A549 (cell line): ENCODE results near the gene PI16. TPM values are rescaled to one million over a fixed set of nuclear protein-coding genes. Genes with fewer than 3 reads are reported as not detected.

Experiments
- ATAC-seq, 2 experiments: fragments of 200-7000 bp in 1 of 2; fragments of >200 bp in 1 of 2; cut with Nextera tagmentation in 1 of 2; cut with Tn5 transposase in 1 of 2; 3 replicates each; pipeline versions ENCODE4 v1.8.0 to v1.9.1; 2018 to 2020; ENCODE audit warnings: mild to moderate bottlenecking in 1 of 2, moderate library complexity in 1 of 2
- CTCF ChIA-PET: fragments of 300-600 bp; sonication (Branson Sonifier 250); formaldehyde crosslinking; extraction: SDS; loops from one replicate; lab custom pipeline; 2021; ENCODE audit warnings: antibody characterized with exemption, inconsistent platforms; lab: Yijun Ruan, JAX
- POLR2A ChIA-PET: fragments of 350-600 bp; formaldehyde crosslinking; extraction: SDS; loops from one replicate; lab custom pipeline; 2021; ENCODE audit warnings: antibody characterized with exemption, inconsistent platforms; lab: Yijun Ruan, JAX
- DNase-seq, 2 experiments: peaks; one replicate each; pipeline versions ENCODE4 v3.0.0 to v3.0.0-alpha.2; 2011 to 2016; ENCODE audit warnings: low read depth in 1 of 2, low spot score in 1 of 2
- FAIRE-seq: peaks from 2 replicates; lab custom pipeline; 2011; peaks lifted over from hg19 to GRCh38; lab: Jason Lieb, UNC
- H3K27ac ChIP-seq, 2 experiments: fragments of >200 bp; sonication (Bioruptor Twin); formaldehyde crosslinking; 3 replicates each; pipeline ENCODE4 v1.5.1; 2016 to 2017
- H3K4me1 ChIP-seq: fragments of >200 bp; sonication (Bioruptor Twin); formaldehyde crosslinking; 3 replicates; pipeline ENCODE4 v1.6.1; 2016
- H3K4me2 ChIP-seq: fragments of >200 bp; sonication (Bioruptor Twin); formaldehyde crosslinking; 3 replicates; pipeline ENCODE4 v1.6.1; 2016
- H3K4me3 ChIP-seq: fragments of >200 bp; sonication (Bioruptor Twin); formaldehyde crosslinking; 3 replicates; pipeline ENCODE4 v1.5.1; 2016
- H3K9me3 ChIP-seq: fragments of >200 bp; sonication (Bioruptor Twin); formaldehyde crosslinking; 3 replicates; pipeline ENCODE4 v1.6.1; 2016
- CBX2 ChIP-seq: fragments of 200-600 bp; sonication (generic); IDR thresholded peaks from 2 replicates; pipeline ENCODE4 v1.6.1; 2016; ENCODE audit warnings: low read depth, mild to moderate bottlenecking, borderline replicate concordance
- CBX8 ChIP-seq: fragments of 200-600 bp; sonication (generic); IDR thresholded peaks from 2 replicates; pipeline ENCODE4 v1.6.1; 2016
- CHD4 ChIP-seq: fragments of 200-600 bp; sonication (generic); IDR thresholded peaks from 2 replicates; pipeline ENCODE4 v1.6.1; 2016; ENCODE audit warnings: antibody characterized with exemption, mild to moderate bottlenecking, borderline replicate concordance
- EHMT2 ChIP-seq: fragments of 200-600 bp; sonication (generic); IDR thresholded peaks from 2 replicates; pipeline ENCODE4 v1.6.1; 2016; ENCODE audit warnings: antibody characterized with exemption, low read depth, mild to moderate bottlenecking, moderate library complexity
- ESRRA ChIP-seq: fragments of 150-350 bp; IDR thresholded peaks from 2 replicates; pipeline ENCODE4 v1.6.1; 2014; ENCODE audit warnings: mild to moderate bottlenecking, low read length, borderline replicate concordance
- FOSB ChIP-seq: fragments of 250-450 bp; sonication (Bioruptor Pico); IDR thresholded peaks from 2 replicates; pipeline ENCODE4 v1.5.0; 2020; ENCODE audit warnings: mild to moderate bottlenecking, moderate library complexity
- FOSL2 ChIP-seq, 2 experiments: fragments of 450-650 bp in 1 of 2; fragments of >200 bp in 1 of 2; sonication (Bioruptor Twin) in 1 of 2; formaldehyde crosslinking; IDR thresholded peaks; 2 replicates each; pipeline versions ENCODE4 v1.5.0 to v1.6.1; 2016 to 2020; ENCODE audit warnings: mild to moderate bottlenecking in 1 of 2, moderate library complexity in 1 of 2
- HDAC2 ChIP-seq: fragments of 200-600 bp; sonication (generic); IDR thresholded peaks from 2 replicates; pipeline ENCODE4 v1.6.1; 2016
- HES2 ChIP-seq: fragments of >200 bp; sonication (Bioruptor Twin); formaldehyde crosslinking; IDR thresholded peaks from 2 replicates; pipeline ENCODE4 v1.6.1; 2016
- HOXA7 ChIP-seq: fragments of 250-450 bp; sonication (Bioruptor Pico); IDR thresholded peaks from 2 replicates; pipeline ENCODE4 v1.5.0; 2020; ENCODE audit warnings: mild to moderate bottlenecking, moderate library complexity
- JUNB ChIP-seq: fragments of >200 bp; sonication (Bioruptor Twin); formaldehyde crosslinking; IDR thresholded peaks from 2 replicates; pipeline ENCODE4 v1.6.1; 2016
- KDM5A ChIP-seq: fragments of 200-600 bp; sonication (generic); IDR thresholded peaks from 2 replicates; pipeline ENCODE4 v1.6.1; 2016; ENCODE audit warnings: antibody characterized with exemption, mild to moderate bottlenecking
- MAFK ChIP-seq: fragments of 450-650 bp; IDR thresholded peaks from 2 replicates; pipeline ENCODE4 v1.6.1; 2014; ENCODE audit not compliant: partially characterized antibody
- MAZ ChIP-seq: fragments of 150-350 bp; IDR thresholded peaks from 2 replicates; pipeline ENCODE4 v1.6.1; 2014; ENCODE audit warnings: antibody characterized with exemption, low read depth, low read length, borderline replicate concordance
- NPAS2 ChIP-seq: fragments of 250-450 bp; sonication (Bioruptor Pico); IDR thresholded peaks from 2 replicates; pipeline ENCODE4 v1.8.0; 2022; ENCODE audit warnings: mild to moderate bottlenecking, moderate library complexity, borderline replicate concordance
- PHF8 ChIP-seq: fragments of 200-600 bp; sonication (generic); IDR thresholded peaks from 2 replicates; pipeline ENCODE4 v1.6.1; 2016; ENCODE audit warnings: low read depth, mild to moderate bottlenecking, antibody characterized with exemption, moderate library complexity, borderline replicate concordance
- RAD21 ChIP-seq, 2 experiments: fragments of >200 bp in 1 of 2; sonication (Bioruptor Twin) in 1 of 2; formaldehyde crosslinking in 1 of 2; IDR thresholded peaks in 1 of 2; conservative IDR thresholded peaks in 1 of 2; 2 replicates in 1 of 2; 3 replicates in 1 of 2; pipeline ENCODE4 v1.6.1; 2012 to 2018; ENCODE audit warnings: inconsistent platforms in 1 of 2
- RCOR1 ChIP-seq: fragments of 150-350 bp; IDR thresholded peaks from 2 replicates; pipeline ENCODE4 v1.6.1; 2014; ENCODE audit warnings: antibody characterized with exemption, low read length, low read depth
- RFX5 ChIP-seq: fragments of 450-650 bp; IDR thresholded peaks from 2 replicates; pipeline ENCODE4 v1.7.1; 2014; ENCODE audit warnings: antibody characterized with exemption, mild to moderate bottlenecking, moderate library complexity
- RNF2 ChIP-seq: fragments of 200-600 bp; sonication (generic); IDR thresholded peaks from 2 replicates; pipeline ENCODE4 v1.6.1; 2016; ENCODE audit warnings: low read depth, mild to moderate bottlenecking, antibody characterized with exemption, moderate library complexity, borderline replicate concordance
- SMC3 ChIP-seq: fragments of >200 bp; sonication (Bioruptor Twin); formaldehyde crosslinking; IDR thresholded peaks from 3 replicates; pipeline ENCODE4 v1.6.1; 2018; ENCODE audit warnings: inconsistent platforms
- ZC3H11A ChIP-seq: fragments of 450-650 bp; IDR thresholded peaks from 2 replicates; pipeline ENCODE4 v1.6.1; 2014; ENCODE audit warnings: antibody characterized with exemption, mild to moderate bottlenecking
- ZSCAN20 ChIP-seq: fragments of 250-450 bp; sonication (Bioruptor Pico); IDR thresholded peaks from 2 replicates; pipeline ENCODE4 v1.8.0; 2022; ENCODE audit warnings: mild to moderate bottlenecking, moderate library complexity
- WGBS: methylation state at CpG from one replicate; pipeline ENCODE4 v1.1.6; 2017; ENCODE audit errors: missing lambda C conversion rate; 5-methylcytosine and 5-hydroxymethylcytosine counted together
- polyA plus RNA-seq, 4 experiments: library from polyadenylated mRNA; depleted of rRNA in 3 of 4; stranded (reverse); fragments of >200 nt; fragmentation: RNase III in 1 of 4; extraction: RNeasy Plus Mini Kit Qiagen cat#74134 plus additional on column Dnase treatment in 1 of 4; gene quantifications; 2 replicates in 3 of 4; 3 replicates in 1 of 4; pipeline ENCODE4 v1.2.3, GENCODE V29; 2011 to 2017
- TF ChIP-seq, protein P1 (sequence below): fragments of 200-600 bp; sonication (generic); IDR thresholded peaks from 2 replicates; pipeline ENCODE4 v1.6.1; 2016; ENCODE audit warnings: antibody characterized with exemption, mild to moderate bottlenecking, moderate library complexity

The PI16 gene
- polyA plus RNA-seq, 2 of the 4 experiments (the other 2 are of a cell fraction) = not detected

DNA sequence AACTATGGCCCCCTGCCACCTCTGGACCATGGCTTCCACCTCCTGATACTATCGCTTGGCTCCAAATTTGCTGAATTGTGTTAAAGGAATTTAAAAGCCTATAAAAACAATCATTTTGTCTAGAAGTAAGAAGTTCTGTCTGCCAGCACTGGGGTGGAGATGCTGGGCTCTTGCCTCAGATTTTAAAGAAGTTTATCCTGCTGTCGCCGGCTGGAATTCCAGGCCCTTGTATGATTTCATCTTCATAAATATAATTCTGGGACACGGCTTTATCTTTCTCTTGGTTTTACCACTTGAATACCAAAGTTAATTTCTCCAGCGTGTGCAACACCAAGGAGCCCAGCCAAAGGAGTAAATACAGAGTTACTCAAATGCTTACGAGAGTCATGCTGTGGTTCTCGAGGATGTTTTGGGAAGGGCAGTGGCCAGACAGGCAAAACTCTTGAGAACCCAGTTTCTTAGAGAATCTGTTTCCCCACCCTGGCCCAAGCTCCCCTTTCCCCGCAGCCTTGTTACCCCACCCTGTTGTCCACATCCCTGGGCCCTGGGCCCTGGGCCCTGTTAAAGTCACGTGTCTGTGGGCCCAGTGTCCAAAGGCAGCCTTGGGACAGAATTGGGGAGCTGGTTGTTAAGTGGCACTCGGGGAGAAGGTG, 36.9 kb upstream of the PI16 start:
- H3K4me2 ChIP-seq = no peak overlapping the region
- CTCF ChIA-PET = interaction anchor here (1.0 kb wide), 1 partner anchor 32 kb away, joined by 4 read pairs; no protein-coding TSS in a partner anchor

DNA sequence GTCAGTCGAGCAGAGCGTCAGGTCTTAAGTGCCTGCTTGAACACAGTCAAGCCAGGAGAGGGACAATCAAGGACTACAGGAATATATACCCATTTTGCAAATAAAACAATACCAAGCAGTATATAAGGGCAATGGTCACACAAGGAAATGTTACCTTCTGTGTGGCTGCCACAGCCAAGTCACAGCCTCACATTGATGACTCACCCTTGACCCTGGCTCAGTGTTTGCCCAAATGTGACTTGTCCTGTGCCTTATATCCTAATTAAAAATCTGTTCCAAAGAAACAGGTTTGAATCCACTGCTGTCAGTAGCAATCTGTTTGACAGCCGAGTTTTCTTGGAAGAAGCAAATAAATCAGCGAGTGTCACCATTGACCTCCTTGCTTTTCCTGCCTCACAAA, 34.5 kb upstream of the PI16 start:
- no peak for FAIRE-seq
- ATAC-seq = no peak
- Histone ChIP-seq H3K9me3 (no peaks in the 10 kb centered on the region), H3K4me2 (no peak overlapping the region), H3K4me1 (peaks cover 9% of the 10 kb centered on the region; the same call in 2 of the 3 replicates), H3K4me3 (no peak overlapping the region), H3K27ac (no peak overlapping the region)
- no peak for DNase-seq
- no peak for TF ChIP-seq HES2
- TF ChIP-seq KDM5A = no peak
- no peak for TF ChIP-seq FOSL2 (IDR thresholded peaks at IDR 0.05)
- TF ChIP-seq FOSL2 (CRISPR knock-in tag; IDR thresholded peaks at IDR 0.05) = peak; percentile 34; the same call in 1 of the 2 replicates
- ChIA-PET POLR2A (no interaction called here), CTCF (no interaction called here)
- 91% methylated on average over 4 of the region's 4 CpGs for WGBS

More for the DNA sequence above, 36.9 kb upstream of the PI16 start:
- Histone ChIP-seq H3K9me3 (no peaks in the 10 kb centered on the region), H3K4me3 (no peak overlapping the region), H3K27ac (no peak overlapping the region), H3K4me1 (peaks cover 25% of the 10 kb centered on the region)
- FAIRE-seq (no peak), DNase-seq (no peak), ATAC-seq (no peak)
- WGBS = 94% methylated on average over 7 of the region's 10 CpGs
- TF ChIP-seq JUNB (no peak), ESRRA (no peak), CBX2 (no peak), NPAS2 (CRISPR knock-in tag) (no peak), FOSB (no peak), SMC3 (no peak), MAFK (no peak), EHMT2 (no peak), ZC3H11A (no peak), ZSCAN20 (CRISPR knock-in tag) (no peak), CBX8 (no peak), PHF8 (no peak), RFX5 (no peak), MAZ (no peak), RCOR1 (no peak)
- POLR2A ChIA-PET = no interaction called here

DNA sequence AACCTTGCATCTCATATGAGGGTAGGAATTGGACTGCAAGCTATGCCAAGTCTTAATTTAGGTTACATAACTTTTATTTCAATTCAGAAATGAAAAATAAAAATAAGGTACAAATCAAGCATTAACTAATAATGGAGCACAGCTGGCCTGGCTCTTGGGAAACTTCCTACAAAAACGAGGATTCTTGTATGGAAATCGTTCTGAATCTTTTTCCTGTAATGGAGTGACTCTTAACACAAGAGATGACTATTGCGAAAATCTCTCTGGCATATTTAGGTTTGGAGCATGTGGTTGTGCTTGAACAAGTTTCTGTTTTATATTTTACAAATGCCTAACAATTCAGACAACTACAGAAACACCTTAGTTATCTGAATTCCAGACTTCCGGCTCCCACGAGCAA, 34.0 kb upstream of the PI16 start:
- ChIA-PET CTCF (no interaction called here), POLR2A (no interaction called here)
- Histone ChIP-seq H3K4me1 (peaks cover 9% of the 10 kb centered on the region; the same call in 2 of the 3 replicates), H3K4me2 (no peak overlapping the region), H3K4me3 (no peak overlapping the region), H3K9me3 (no peaks in the 10 kb centered on the region), H3K27ac (no peak overlapping the region)
- WGBS = 73% methylated on average over 5 of the region's 5 CpGs
- FAIRE-seq (no peak), DNase-seq (no peak), ATAC-seq (no peak)
- TF ChIP-seq CHD4 (no peak), FOSB (no peak), MAZ (no peak), HDAC2 (no peak), RAD21 (conservative IDR thresholded peaks at IDR 0.05 in 1 of 2, IDR thresholded peaks at IDR 0.05 in 1 of 2) (no peak), CBX2 (no peak), RFX5 (no peak), HOXA7 (no peak), KDM5A (no peak), RNF2 (no peak), ZC3H11A (no peak)
- TF ChIP-seq, protein P1, sequence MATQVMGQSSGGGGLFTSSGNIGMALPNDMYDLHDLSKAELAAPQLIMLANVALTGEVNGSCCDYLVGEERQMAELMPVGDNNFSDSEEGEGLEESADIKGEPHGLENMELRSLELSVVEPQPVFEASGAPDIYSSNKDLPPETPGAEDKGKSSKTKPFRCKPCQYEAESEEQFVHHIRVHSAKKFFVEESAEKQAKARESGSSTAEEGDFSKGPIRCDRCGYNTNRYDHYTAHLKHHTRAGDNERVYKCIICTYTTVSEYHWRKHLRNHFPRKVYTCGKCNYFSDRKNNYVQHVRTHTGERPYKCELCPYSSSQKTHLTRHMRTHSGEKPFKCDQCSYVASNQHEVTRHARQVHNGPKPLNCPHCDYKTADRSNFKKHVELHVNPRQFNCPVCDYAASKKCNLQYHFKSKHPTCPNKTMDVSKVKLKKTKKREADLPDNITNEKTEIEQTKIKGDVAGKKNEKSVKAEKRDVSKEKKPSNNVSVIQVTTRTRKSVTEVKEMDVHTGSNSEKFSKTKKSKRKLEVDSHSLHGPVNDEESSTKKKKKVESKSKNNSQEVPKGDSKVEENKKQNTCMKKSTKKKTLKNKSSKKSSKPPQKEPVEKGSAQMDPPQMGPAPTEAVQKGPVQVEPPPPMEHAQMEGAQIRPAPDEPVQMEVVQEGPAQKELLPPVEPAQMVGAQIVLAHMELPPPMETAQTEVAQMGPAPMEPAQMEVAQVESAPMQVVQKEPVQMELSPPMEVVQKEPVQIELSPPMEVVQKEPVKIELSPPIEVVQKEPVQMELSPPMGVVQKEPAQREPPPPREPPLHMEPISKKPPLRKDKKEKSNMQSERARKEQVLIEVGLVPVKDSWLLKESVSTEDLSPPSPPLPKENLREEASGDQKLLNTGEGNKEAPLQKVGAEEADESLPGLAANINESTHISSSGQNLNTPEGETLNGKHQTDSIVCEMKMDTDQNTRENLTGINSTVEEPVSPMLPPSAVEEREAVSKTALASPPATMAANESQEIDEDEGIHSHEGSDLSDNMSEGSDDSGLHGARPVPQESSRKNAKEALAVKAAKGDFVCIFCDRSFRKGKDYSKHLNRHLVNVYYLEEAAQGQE = no peak
